ENCODE measurements around the gene PLBD1. TPM values are rescaled to one million over a fixed set of nuclear protein-coding genes. Genes with fewer than 3 reads are reported as not detected.
A peak's percentile ranks its signal among the peaks of the same experiment; 100 is the strongest.

The PLBD1 gene, protein sequence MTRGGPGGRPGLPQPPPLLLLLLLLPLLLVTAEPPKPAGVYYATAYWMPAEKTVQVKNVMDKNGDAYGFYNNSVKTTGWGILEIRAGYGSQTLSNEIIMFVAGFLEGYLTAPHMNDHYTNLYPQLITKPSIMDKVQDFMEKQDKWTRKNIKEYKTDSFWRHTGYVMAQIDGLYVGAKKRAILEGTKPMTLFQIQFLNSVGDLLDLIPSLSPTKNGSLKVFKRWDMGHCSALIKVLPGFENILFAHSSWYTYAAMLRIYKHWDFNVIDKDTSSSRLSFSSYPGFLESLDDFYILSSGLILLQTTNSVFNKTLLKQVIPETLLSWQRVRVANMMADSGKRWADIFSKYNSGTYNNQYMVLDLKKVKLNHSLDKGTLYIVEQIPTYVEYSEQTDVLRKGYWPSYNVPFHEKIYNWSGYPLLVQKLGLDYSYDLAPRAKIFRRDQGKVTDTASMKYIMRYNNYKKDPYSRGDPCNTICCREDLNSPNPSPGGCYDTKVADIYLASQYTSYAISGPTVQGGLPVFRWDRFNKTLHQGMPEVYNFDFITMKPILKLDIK
- 3.5 and 5.0 TPM in 2 replicates for total RNA-seq
- long read RNA-seq, transcript PLBD1-201 (11 exons, 2,426 nt): major isoform, 21 of 24 reads
- long read RNA-seq, partial matches to known transcripts: 1 of 24 reads
- long read RNA-seq, other reads (novel, unspliced or antisense): 2 of 24 reads

- Mint-ChIP-seq H3K9me3 (no peaks in the 10 kb centered on the region), H3K36me3 (ENCODE audit: low read depth) (no peaks in the 10 kb centered on the region), H3K27ac (ENCODE audit: unreplicated experiment) (peak within 1 kb of the TSS; percentile 62), H3K4me3 (peak within 1 kb of the TSS; percentile 82), H3K4me1 (peaks cover 11% of the 10 kb centered on the region), H3K27me3 (ENCODE audit: low read depth) (peaks cover 11% of the 10 kb centered on the region)
- peak; percentile 37 for DNase-seq (ENCODE audit: low read depth, low spot score)
- TF ChIP-seq CTCF (conservative IDR thresholded peaks at IDR 0.05): no peak
These were observed at the start of gene PLBD1 for GRCh38 chr12:14567351-14568162. TSS of gene PLBD1 (minus strand) at chr12:14567883. CDS start at chr12:14567696, 187 bp downstream.

- TF ChIP-seq CTCF (conservative IDR thresholded peaks at IDR 0.05): no peak
- Mint-ChIP-seq H3K27me3 (ENCODE audit: low read depth) (no peaks in the 10 kb centered on the region), H3K4me3 (no peak overlapping the region), H3K36me3 (ENCODE audit: low read depth) (no peaks in the 10 kb centered on the region), H3K4me1 (no peaks in the 10 kb centered on the region), H3K9me3 (no peaks in the 10 kb centered on the region), H3K27ac (ENCODE audit: unreplicated experiment) (no peak overlapping the region)
- DNase-seq (ENCODE audit: low read depth, low spot score): no peak
These were observed 47.0 kb upstream of the PLBD1 start for GRCh38 chr12:14614704-14615121.

- no peaks in the 10 kb centered on the region for H3K27me3 Mint-ChIP-seq (ENCODE audit: low read depth)
- H3K36me3 Mint-ChIP-seq (ENCODE audit: low read depth): peaks cover 2% of the 10 kb centered on the region
- TF ChIP-seq CTCF (conservative IDR thresholded peaks at IDR 0.05): no peak
- H3K27ac Mint-ChIP-seq (ENCODE audit: unreplicated experiment): no peak overlapping the region
- no peak overlapping the region for H3K4me3 Mint-ChIP-seq
- H3K4me1 Mint-ChIP-seq: no peaks in the 10 kb centered on the region
- DNase-seq (ENCODE audit: low read depth, low spot score): no peak
- H3K9me3 Mint-ChIP-seq: no peaks in the 10 kb centered on the region
These were observed 46.0 kb upstream of the PLBD1 start for GRCh38 chr12:14613718-14614117.

GRCh38 chr12:14612898-14613445 lies 45.3 kb upstream of the PLBD1 start:
- no peak for DNase-seq (ENCODE audit: low read depth, low spot score)
- H3K27me3 Mint-ChIP-seq (ENCODE audit: low read depth): no peaks in the 10 kb centered on the region
- H3K27ac Mint-ChIP-seq (ENCODE audit: unreplicated experiment): no peak overlapping the region
- H3K9me3 Mint-ChIP-seq: peaks cover 5% of the 10 kb centered on the region
- H3K36me3 Mint-ChIP-seq (ENCODE audit: low read depth): peaks cover 4% of the 10 kb centered on the region
- no peaks in the 10 kb centered on the region for H3K4me1 Mint-ChIP-seq
- no peak overlapping the region for H3K4me3 Mint-ChIP-seq
- no peak for TF ChIP-seq CTCF (conservative IDR thresholded peaks at IDR 0.05)

GRCh38 chr12:14612250-14612649 lies 44.6 kb upstream of the PLBD1 start:
- Mint-ChIP-seq H3K4me3 (no peak overlapping the region), H3K27me3 (ENCODE audit: low read depth) (no peaks in the 10 kb centered on the region), H3K9me3 (peaks cover 5% of the 10 kb centered on the region), H3K36me3 (ENCODE audit: low read depth) (peaks cover 4% of the 10 kb centered on the region), H3K27ac (ENCODE audit: unreplicated experiment) (no peak overlapping the region), H3K4me1 (no peaks in the 10 kb centered on the region)
- TF ChIP-seq CTCF (conservative IDR thresholded peaks at IDR 0.05): no peak
- no peak for DNase-seq (ENCODE audit: low read depth, low spot score)

All from neural crest cell (in vitro differentiated cells).